NB4 (cell line): ENCODE measurements around the gene NPLOC4.
"Not testable (repeated sequence)": the region's sequence is repeated elsewhere in the genome, so short reads cannot be mapped to it uniquely, and the experiment has no call there.

ENCODE experiments used
- DNase-seq: peaks from one replicate; pipeline ENCODE4 v3.0.0; 2010; ENCODE audit warnings: low read depth
- H3K4me3 ChIP-seq: one replicate; pipeline ENCODE4 v1.5.1; 2011; ENCODE audit warnings: mild to moderate bottlenecking, low read depth, low read length, moderate library complexity
- MYC ChIP-seq: IDR thresholded peaks from 2 replicates; pipeline ENCODE4 v1.6.1; 2011; ENCODE audit warnings: low read depth, low read length
- POLR2A ChIP-seq: IDR thresholded peaks from 2 replicates; pipeline ENCODE4 v1.6.1; 2011; ENCODE audit warnings: mild to moderate bottlenecking; ENCODE audit not compliant: insufficient read length; ENCODE audit errors: extremely low read depth
- TF ChIP-seq, protein P1 (sequence below): IDR thresholded peaks from 2 replicates; pipeline ENCODE4 v1.6.1; 2011; ENCODE audit warnings: low read depth, low read length
- TF ChIP-seq, protein P2 (sequence below): IDR thresholded peaks from one replicate; pipeline ENCODE4 v1.5.1; 2012; ENCODE audit warnings: low read depth, low read length

The NPLOC4 gene

DNA sequence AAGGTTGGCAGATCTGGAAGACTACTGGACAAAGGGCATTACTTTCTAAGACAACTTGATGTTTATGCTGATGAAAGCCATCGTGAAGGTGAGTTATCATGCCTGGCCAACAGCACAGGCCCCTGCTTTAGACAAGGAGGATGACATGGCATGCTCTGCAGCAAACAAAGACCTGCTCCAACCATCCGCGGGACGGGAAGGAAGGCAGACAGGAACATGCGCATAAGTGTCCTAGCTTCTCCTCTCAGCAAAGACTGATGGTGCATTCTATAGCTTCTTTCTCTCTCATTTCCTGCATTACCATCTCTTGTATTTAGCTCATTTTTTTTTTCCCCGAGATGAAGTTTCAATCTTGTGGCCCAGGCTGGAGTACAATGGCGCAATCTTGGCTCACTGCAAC, 5.4 kb downstream of the NPLOC4 start:
- no peak for DNase-seq
- TF ChIP-seq MYC = no peak
- TF ChIP-seq, protein P1, sequence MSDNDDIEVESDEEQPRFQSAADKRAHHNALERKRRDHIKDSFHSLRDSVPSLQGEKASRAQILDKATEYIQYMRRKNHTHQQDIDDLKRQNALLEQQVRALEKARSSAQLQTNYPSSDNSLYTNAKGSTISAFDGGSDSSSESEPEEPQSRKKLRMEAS = no peak
- TF ChIP-seq, protein P2, sequence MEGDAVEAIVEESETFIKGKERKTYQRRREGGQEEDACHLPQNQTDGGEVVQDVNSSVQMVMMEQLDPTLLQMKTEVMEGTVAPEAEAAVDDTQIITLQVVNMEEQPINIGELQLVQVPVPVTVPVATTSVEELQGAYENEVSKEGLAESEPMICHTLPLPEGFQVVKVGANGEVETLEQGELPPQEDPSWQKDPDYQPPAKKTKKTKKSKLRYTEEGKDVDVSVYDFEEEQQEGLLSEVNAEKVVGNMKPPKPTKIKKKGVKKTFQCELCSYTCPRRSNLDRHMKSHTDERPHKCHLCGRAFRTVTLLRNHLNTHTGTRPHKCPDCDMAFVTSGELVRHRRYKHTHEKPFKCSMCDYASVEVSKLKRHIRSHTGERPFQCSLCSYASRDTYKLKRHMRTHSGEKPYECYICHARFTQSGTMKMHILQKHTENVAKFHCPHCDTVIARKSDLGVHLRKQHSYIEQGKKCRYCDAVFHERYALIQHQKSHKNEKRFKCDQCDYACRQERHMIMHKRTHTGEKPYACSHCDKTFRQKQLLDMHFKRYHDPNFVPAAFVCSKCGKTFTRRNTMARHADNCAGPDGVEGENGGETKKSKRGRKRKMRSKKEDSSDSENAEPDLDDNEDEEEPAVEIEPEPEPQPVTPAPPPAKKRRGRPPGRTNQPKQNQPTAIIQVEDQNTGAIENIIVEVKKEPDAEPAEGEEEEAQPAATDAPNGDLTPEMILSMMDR = no peak
- no peak for TF ChIP-seq POLR2A

DNA sequence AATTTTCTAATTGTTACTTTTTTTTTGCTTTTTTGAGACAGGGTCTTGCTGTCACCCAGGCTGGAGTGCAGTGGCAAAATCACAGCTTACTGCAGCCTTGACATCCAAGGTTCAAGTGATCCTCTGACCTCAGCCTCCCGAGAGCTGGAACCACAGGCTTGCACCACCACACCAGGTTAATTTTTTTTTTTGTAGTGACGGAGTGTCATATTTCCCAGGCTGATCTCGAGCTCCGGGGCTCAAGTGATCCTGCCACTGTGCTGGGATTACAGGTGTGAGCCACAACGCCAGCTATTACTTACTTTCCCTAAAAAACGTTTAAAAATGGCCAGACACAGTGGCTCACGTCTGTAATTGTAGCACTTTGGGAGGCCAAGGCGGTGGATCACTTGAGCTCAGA, 6.6 kb downstream of the NPLOC4 start:
- H3K4me3 ChIP-seq = no peak overlapping the region
- DNase-seq = no peak
- TF ChIP-seq POLR2A (no peak), MYC (no peak)
- TF ChIP-seq, protein P1 = no peak
- TF ChIP-seq, protein P2 = no peak

More for the DNA sequence above, 5.4 kb downstream of the NPLOC4 start:
- H3K4me3 ChIP-seq = no peak overlapping the region

DNA sequence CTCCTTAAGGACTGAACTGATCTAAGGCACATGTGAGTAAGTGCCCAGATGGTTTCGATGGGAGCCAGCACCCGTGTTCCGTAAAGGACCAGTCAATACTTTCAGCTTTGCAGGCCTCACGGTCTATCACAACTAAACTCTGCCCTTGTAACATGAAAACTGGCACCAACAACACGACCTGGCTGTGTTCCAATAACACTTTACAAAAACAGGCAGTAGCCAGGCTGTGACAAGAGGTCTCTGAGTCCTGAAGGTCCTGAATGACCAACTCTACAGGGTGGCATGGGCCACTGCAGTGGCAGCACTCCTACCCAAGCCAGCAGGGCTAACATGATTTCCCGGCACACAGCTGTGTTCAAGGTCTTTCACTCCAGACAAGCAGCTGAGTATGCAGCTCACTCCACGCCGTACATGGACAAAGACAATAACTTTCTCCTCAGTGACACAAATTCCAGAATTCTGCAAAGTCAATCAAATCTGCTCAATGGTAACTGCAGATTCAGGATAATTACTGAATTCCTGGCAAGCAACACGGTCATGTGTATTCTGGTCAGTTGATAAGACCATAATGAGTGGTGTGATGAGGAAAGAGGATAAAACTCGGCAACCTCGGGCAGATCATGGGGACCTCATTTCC, 15.3 kb downstream of the NPLOC4 start:
- TF ChIP-seq, protein P2 = no peak
- TF ChIP-seq MYC (no peak), POLR2A (no peak)
- TF ChIP-seq, protein P1 = no peak
- DNase-seq = no peak
- H3K4me3 ChIP-seq = no peak overlapping the region

DNA sequence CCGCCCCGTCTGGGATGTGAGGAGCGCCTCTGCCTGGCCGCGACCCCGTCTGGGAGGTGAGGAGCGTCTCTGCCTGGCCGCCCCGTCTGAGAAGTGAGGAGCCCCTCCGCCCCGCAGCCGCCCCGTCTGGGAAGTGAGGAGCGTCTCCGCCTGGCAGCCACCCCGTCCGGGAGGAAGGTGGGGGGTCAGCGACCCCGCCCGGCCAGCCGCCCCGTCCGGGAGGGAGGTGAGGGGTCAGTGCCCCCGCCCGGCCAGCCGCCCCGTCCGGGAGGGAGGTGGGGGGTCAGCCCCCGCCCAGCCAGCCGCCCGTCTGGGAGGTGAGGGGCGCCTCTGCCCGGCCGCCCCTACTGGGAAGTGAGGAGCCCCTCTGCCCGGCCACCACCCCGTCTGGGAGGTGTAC, 18.6 kb downstream of the NPLOC4 start:
- not testable (repeated sequence) for DNase-seq, H3K4me3 ChIP-seq

DNA sequence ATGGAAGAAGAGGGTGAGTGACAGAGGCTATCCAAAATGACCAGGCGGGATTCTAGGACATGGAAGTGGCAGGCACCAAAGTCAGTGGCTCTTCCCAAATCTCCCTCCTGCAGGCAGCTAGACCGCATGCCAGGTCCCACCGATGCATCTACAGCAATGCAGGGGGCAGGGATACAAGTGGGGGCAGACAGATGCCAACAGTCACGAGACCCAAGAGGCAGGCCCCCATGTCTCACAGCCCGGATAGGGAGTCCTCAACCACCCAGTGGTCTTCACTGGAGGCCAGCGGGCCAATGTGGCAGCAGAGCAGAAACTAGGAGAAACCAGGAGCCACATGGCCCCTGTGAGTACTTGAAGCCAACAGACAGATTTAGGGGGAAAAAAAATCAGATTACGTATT, 20.0 kb downstream of the NPLOC4 start:
- DNase-seq = no peak
- TF ChIP-seq, protein P1 = no peak
- TF ChIP-seq, protein P2 = no peak
- TF ChIP-seq MYC (no peak), POLR2A (no peak)
- H3K4me3 ChIP-seq = no peak overlapping the region

DNA sequence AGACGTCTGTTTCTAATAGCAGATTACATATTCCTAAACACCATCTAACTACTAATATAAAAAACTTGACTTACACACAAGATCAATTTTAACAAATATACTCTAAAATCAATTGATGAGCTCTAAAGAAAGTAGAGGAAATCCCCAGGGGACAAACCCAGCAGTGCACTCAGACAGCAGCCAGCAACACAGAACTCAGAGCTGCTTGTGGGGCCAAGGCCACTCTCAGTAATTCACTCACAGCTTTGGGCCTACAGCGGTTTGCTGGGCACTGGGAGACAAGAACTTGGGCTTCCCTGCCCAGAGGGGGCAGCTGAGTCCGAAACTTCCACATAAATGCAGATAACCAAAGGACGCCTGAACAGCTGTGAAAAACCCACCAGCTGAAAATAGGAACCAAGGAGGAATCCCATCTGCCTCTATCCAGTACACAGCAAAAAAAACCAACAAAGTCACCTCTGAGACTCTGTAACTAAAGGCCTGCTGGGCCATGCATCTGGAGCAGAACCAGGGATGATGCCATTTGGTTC, 21.4 kb downstream of the NPLOC4 start:
- DNase-seq = no peak
- H3K4me3 ChIP-seq = no peak overlapping the region
- TF ChIP-seq MYC (no peak), POLR2A (no peak)
- TF ChIP-seq, protein P2 = no peak
- TF ChIP-seq, protein P1 = no peak
